DND-41 (cell line): ENCODE data around the gene SMAD5.

Experiments
- ATAC-seq: fragments of 200-7000 bp; cut with Tn5 transposase; 3 replicates; pipeline ENCODE4 v1.9.1; 2021; ENCODE audit warnings: low read depth; ENCODE audit not compliant: insufficient read depth
- DNase-seq: peaks from one replicate; pipeline ENCODE4 v3.0.0-alpha.2; 2020
- H2AFZ ChIP-seq: 2 replicates; pipeline ENCODE4 v1.6.0; 2012; ENCODE audit warnings: low read depth, low read length
- H3K27ac ChIP-seq: 2 replicates; pipeline ENCODE4 v1.5.1; 2012; ENCODE audit warnings: low read length, inconsistent platforms
- H3K27me3 ChIP-seq: fragments of 200-600 bp; sonication (generic); 2 replicates; pipeline ENCODE4 v1.6.0; 2012; ENCODE audit warnings: low read length, mild to moderate bottlenecking, inconsistent platforms; ENCODE audit not compliant: insufficient read depth, poor library complexity
- H3K36me3 ChIP-seq: 2 replicates; pipeline ENCODE4 v1.5.1; 2012; ENCODE audit warnings: low read length, inconsistent platforms; ENCODE audit not compliant: insufficient read depth
- H3K4me1 ChIP-seq: 2 replicates; pipeline ENCODE4 v1.5.1; 2012; ENCODE audit warnings: mild to moderate bottlenecking, low read length; ENCODE audit not compliant: insufficient read depth
- H3K4me2 ChIP-seq: 2 replicates; pipeline ENCODE4 v1.6.0; 2012; ENCODE audit warnings: mild to moderate bottlenecking, moderate library complexity, low read length, inconsistent platforms; ENCODE audit not compliant: insufficient read depth
- H3K4me3 ChIP-seq, 2 experiments: fragments of 200-600 bp in 1 of 2; shearing (Covaris generic) in 1 of 2; 2 replicates each; pipeline ENCODE4 v1.5.1; 2012 to 2016; ENCODE audit warnings: inconsistent platforms in 2 of 2, low read length in 2 of 2, mild to moderate bottlenecking in 2 of 2, low read depth in 1 of 2, moderate library complexity in 1 of 2
- H3K79me2 ChIP-seq: 2 replicates; pipeline ENCODE4 v1.6.0; 2012; ENCODE audit warnings: low read length, inconsistent platforms; ENCODE audit not compliant: insufficient read depth
- H3K9ac ChIP-seq: 2 replicates; pipeline ENCODE4 v1.6.0; 2012; ENCODE audit warnings: low read depth, mild to moderate bottlenecking, inconsistent platforms, low read length, moderate library complexity
- H3K9me3 ChIP-seq: 2 replicates; pipeline ENCODE4 v1.5.1; 2012; ENCODE audit warnings: low read length, moderate library complexity, mild to moderate bottlenecking, inconsistent platforms; ENCODE audit not compliant: insufficient read depth, severe bottlenecking
- H4K20me1 ChIP-seq: 2 replicates; pipeline ENCODE4 v1.6.0; 2012; ENCODE audit warnings: low read length; ENCODE audit not compliant: insufficient read depth
- CTCF ChIP-seq: IDR thresholded peaks from 2 replicates; pipeline ENCODE4 v1.5.1; 2012; ENCODE audit warnings: borderline replicate concordance, low read length, moderate library complexity, mild to moderate bottlenecking; ENCODE audit not compliant: poor library complexity, severe bottlenecking; ENCODE audit errors: extremely low read depth
- EZH2 ChIP-seq: IDR thresholded peaks from 3 replicates; pipeline ENCODE4 v1.6.1; 2012; ENCODE audit warnings: borderline replicate concordance, low read depth, mild to moderate bottlenecking, moderate library complexity, low read length, inconsistent platforms; ENCODE audit not compliant: severe bottlenecking

Gene SMAD5

GRCh38 chr5:136127560-136127959 lies 5.1 kb upstream of the SMAD5 start:
- H3K9me3 ChIP-seq: no peaks in the 10 kb centered on the region
- H3K4me2 ChIP-seq: no peak overlapping the region
- no peak overlapping the region for H3K9ac ChIP-seq
- H2AFZ ChIP-seq: no peak overlapping the region
- H3K27ac ChIP-seq: no peak overlapping the region
- H3K36me3 ChIP-seq: no peaks in the 10 kb centered on the region
- H3K4me1 ChIP-seq: no peaks in the 10 kb centered on the region
- DNase-seq (no peak), ATAC-seq (no peak)
- peaks cover 8% of the 10 kb centered on the region for H3K27me3 ChIP-seq
- H3K79me2 ChIP-seq: no peaks in the 10 kb centered on the region
- H4K20me1 ChIP-seq: no peaks in the 10 kb centered on the region
- TF ChIP-seq EZH2 (no peak), CTCF (no peak)
- no peak overlapping the region for H3K4me3 ChIP-seq

- no peak for ATAC-seq
Measured at GRCh38 chr5:136128481-136128880, 4.2 kb upstream of the SMAD5 start.

GRCh38 chr5:136129445-136129844 lies 3.2 kb upstream of the SMAD5 start:
- no peaks in the 10 kb centered on the region for H3K9me3 ChIP-seq
- no peaks in the 10 kb centered on the region for H3K4me1 ChIP-seq
- no peak overlapping the region for H3K27ac ChIP-seq
- H2AFZ ChIP-seq: no peak overlapping the region
- H3K9ac ChIP-seq: no peak overlapping the region
- peaks cover 5% of the 10 kb centered on the region for H3K27me3 ChIP-seq
- H4K20me1 ChIP-seq: no peaks in the 10 kb centered on the region
- TF ChIP-seq CTCF (no peak), EZH2 (no peak)
- no peak overlapping the region for H3K4me3 ChIP-seq
- DNase-seq (no peak), ATAC-seq (no peak)
- H3K4me2 ChIP-seq: no peak overlapping the region
- no peaks in the 10 kb centered on the region for H3K79me2 ChIP-seq
- no peaks in the 10 kb centered on the region for H3K36me3 ChIP-seq

More at GRCh38 chr5:136128481-136128880, 4.2 kb upstream of the SMAD5 start:
- Histone ChIP-seq H3K9me3 (no peaks in the 10 kb centered on the region), H3K36me3 (no peaks in the 10 kb centered on the region), H4K20me1 (no peaks in the 10 kb centered on the region), H3K4me2 (no peak overlapping the region), H3K9ac (no peak overlapping the region), H3K27me3 (peaks cover 8% of the 10 kb centered on the region), H3K27ac (no peak overlapping the region), H3K4me3 (no peak overlapping the region), H3K4me1 (no peaks in the 10 kb centered on the region), H2AFZ (no peak overlapping the region), H3K79me2 (no peaks in the 10 kb centered on the region)
- TF ChIP-seq EZH2: no peak
- TF ChIP-seq CTCF: no peak
- DNase-seq: no peak

GRCh38 chr5:136130581-136130980 lies 2.1 kb upstream of the SMAD5 start:
- Histone ChIP-seq H2AFZ (no peak overlapping the region), H3K9me3 (no peaks in the 10 kb centered on the region), H3K27me3 (peaks cover 13% of the 10 kb centered on the region), H3K4me2 (no peak overlapping the region), H3K79me2 (no peaks in the 10 kb centered on the region), H3K9ac (no peak overlapping the region), H3K4me3 (no peak overlapping the region), H3K36me3 (no peaks in the 10 kb centered on the region), H4K20me1 (no peaks in the 10 kb centered on the region), H3K4me1 (no peaks in the 10 kb centered on the region), H3K27ac (no peak overlapping the region)
- no peak for ATAC-seq
- no peak for TF ChIP-seq EZH2
- TF ChIP-seq CTCF: no peak
- DNase-seq: no peak
